Activated naive CD4-positive, alpha-beta T cell treated with anti-CD3 and anti-CD28 coated beads for 36 hours (primary cell): ENCODE measurements around the gene SASH1. TPM values are rescaled to one million over a fixed set of nuclear protein-coding genes. Genes with fewer than 3 reads are reported as not detected.

Experiments
- CTCF ChIA-PET: fragments of 350-600 bp; sonication (Branson Sonifier 250); formaldehyde crosslinking; loops from one replicate; lab custom pipeline; 2021; ENCODE audit warnings: antibody characterized with exemption; lab: Charles Lee
- DNase-seq: peaks from one replicate; pipeline ENCODE4 v3.0.0-alpha.2; 2020
- H3K27ac Mint-ChIP-seq: one replicate; pipeline ENCODE4 v1.8.0; 2021; ENCODE audit warnings: mild to moderate bottlenecking, mixed read lengths
- H3K27me3 Mint-ChIP-seq: one replicate; pipeline ENCODE4 v1.8.0; 2021; ENCODE audit warnings: low read depth, mixed read lengths
- H3K36me3 Mint-ChIP-seq: one replicate; pipeline ENCODE4 v1.8.0; 2021; ENCODE audit warnings: low read depth, mixed read lengths
- H3K4me1 Mint-ChIP-seq: one replicate; pipeline ENCODE4 v1.8.0; 2021; ENCODE audit warnings: low read depth, mixed read lengths
- H3K4me3 Mint-ChIP-seq: one replicate; pipeline ENCODE4 v1.8.0; 2021; ENCODE audit warnings: mild to moderate bottlenecking, moderate library complexity, mixed read lengths
- H3K9me3 Mint-ChIP-seq: one replicate; pipeline ENCODE4 v1.8.0; 2021; ENCODE audit warnings: mixed read lengths
- intact Hi-C: fragments of 100-400 bp; cut with micrococcal nuclease; formaldehyde crosslinking; loops from one replicate; pipeline ENCODE4 v1.15.1; 2023
- total RNA-seq, 2 experiments: library from RNA; stranded (reverse); gene quantifications; one replicate each; pipeline ENCODE4 v1.2.3, GENCODE V29; 2021

Gene SASH1
- total RNA-seq, 2 experiments from 2014 or later: not detected

DNA sequence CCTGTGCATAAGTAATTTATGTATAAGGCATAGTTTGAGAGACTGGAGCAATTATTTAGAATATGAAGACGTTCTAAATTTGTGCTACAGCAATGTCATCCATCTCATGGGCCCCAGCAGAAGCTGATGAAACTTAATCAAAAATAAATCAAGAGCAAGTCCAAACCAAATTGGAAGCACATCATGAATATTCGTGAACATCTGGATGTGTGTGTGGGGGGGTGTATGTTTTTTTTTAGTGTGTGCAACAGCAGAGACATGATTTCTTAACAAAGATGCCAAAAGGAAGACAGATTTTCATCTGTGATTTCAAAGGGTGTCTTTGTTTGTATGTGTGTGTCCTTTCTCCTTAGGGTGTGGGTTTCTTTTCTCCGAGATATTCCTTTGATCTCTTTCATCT lies 58.9 kb downstream of the SASH1 start:
- no peak overlapping the region for H3K4me3 Mint-ChIP-seq
- no peaks in the 10 kb centered on the region for H3K9me3 Mint-ChIP-seq
- H3K4me1 Mint-ChIP-seq: no peaks in the 10 kb centered on the region
- no peak overlapping the region for H3K27ac Mint-ChIP-seq
- intact Hi-C loops: no loop called here
- DNase-seq: no peak
- CTCF ChIA-PET: interaction anchor here (0.6 kb wide), 1 partner anchor 149 kb away, joined by 3 read pairs; no protein-coding TSS in a partner anchor
- peaks cover 3% of the 10 kb centered on the region for H3K27me3 Mint-ChIP-seq
- H3K36me3 Mint-ChIP-seq: no peaks in the 10 kb centered on the region

DNA sequence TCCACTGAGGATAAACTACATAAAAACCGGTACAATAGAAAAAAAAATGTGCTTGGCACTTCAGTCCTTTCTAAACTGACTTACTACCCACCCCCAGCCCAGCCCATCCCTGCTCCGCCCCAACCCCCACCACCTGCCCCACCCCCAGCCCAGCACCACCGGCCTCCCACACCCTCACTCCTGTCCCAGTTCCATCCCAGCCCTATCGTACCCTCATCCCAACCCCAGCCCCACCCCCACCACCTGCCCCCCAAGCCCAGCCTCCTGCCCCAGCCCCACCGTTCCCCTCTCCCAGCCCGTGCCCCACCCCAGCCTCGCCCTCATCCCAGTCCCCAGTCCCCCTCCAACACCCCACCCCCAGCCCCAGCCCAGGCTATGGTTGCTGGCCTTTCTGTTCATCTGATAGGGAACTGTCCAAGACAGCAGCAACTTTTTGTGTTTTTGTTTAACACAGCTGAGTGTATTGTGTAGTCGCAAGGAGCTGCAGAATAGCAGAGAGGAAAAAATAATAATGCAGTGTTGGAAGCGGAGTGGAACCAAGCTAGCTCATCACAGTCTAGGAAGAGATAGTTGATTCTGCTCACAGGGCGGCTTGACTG lies 61.9 kb downstream of the SASH1 start:
- Mint-ChIP-seq H3K4me1 (no peaks in the 10 kb centered on the region), H3K27me3 (peaks cover 3% of the 10 kb centered on the region), H3K4me3 (no peak overlapping the region), H3K9me3 (peaks cover 1% of the 10 kb centered on the region), H3K36me3 (no peaks in the 10 kb centered on the region), H3K27ac (no peak overlapping the region)
- intact Hi-C loops: no loop called here
- no peak for DNase-seq
- CTCF ChIA-PET: no interaction called here

DNA sequence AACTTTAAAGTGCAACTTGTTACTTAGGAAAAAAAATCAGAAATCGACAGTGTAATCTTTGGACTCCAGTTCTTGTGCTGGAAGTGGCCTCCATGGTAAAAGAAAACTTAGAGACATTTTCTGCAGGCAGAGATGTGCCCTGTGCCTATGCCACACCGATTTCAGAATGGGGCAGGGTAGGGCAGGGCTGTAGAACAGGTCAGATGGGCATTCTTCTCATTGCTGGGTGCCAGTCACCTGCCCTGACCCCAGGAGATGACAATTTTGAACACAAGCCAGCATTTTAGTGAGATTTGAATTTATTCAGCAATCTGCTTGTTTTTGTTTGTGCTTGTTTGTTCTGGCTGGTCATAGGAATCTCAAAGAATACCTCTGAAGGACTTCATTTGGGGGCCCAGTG lies 63.3 kb downstream of the SASH1 start:
- peaks cover 3% of the 10 kb centered on the region for H3K27me3 Mint-ChIP-seq
- H3K27ac Mint-ChIP-seq: no peak overlapping the region
- intact Hi-C loops: no loop called here
- H3K4me3 Mint-ChIP-seq: no peak overlapping the region
- CTCF ChIA-PET: no interaction called here
- H3K4me1 Mint-ChIP-seq: no peaks in the 10 kb centered on the region
- no peak for DNase-seq
- no peaks in the 10 kb centered on the region for H3K36me3 Mint-ChIP-seq
- H3K9me3 Mint-ChIP-seq: peaks cover 1% of the 10 kb centered on the region

DNA sequence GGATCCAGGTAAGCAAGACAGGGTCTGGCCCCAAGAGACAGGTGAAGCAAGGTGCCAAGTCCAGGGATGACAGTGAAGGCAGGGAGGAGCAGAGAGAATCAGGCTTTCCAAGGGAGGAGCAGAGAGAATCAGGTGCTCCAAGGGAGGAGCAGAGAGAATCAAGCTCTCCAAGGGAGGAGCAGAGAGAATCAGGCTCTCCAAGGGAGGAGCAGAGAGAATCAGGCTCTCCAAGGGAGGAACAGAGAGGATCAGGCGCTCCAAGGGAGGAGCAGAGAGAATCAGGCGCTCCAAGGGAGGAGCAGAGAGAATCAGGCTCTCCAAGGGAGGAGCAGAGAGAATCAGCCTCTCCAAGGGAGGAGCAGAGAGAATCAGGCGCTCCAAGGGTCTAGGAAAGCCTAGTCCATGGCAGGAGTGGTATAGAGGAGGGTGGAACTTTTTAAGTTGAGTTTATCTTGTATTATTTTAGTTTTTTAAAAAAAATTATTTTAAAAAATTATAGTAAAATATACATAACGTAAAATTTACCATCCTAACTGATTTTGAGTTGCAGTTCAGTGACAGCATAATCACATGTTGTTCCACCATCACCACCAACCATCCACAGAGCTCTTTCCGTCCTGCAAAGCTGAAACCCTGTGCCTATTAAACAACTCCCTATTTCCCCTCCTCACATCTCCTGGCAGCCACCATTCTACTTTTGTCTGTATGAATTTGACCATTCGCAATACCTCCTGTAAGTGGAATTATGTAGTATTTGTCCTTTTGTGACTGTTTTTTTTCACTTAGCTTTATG lies 64.1 kb downstream of the SASH1 start:
- peaks cover 1% of the 10 kb centered on the region for H3K9me3 Mint-ChIP-seq
- H3K4me1 Mint-ChIP-seq: no peaks in the 10 kb centered on the region
- intact Hi-C loops: no loop called here
- DNase-seq: no peak
- CTCF ChIA-PET: no interaction called here
- peaks cover 3% of the 10 kb centered on the region for H3K27me3 Mint-ChIP-seq
- H3K4me3 Mint-ChIP-seq: no peak overlapping the region
- H3K27ac Mint-ChIP-seq: no peak overlapping the region
- no peaks in the 10 kb centered on the region for H3K36me3 Mint-ChIP-seq

DNA sequence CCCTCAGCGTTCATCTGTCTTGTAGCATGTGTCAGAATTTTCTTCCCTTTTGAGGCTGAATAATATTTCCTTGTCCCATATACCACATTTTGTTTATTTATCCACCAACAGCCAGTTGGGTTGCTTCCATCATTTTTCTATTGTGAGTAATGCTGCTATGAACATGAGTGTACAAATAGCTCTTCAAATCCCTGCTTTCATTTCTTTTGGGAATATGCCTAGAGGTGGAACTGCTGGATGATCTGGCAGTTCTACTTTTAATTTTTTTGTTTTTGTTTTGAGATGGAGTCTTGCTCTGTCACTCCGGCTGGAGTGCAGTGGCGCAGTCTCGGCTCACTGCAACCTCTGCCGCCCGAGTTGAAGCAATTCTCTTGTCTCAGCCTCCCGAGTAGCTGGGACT lies 64.7 kb downstream of the SASH1 start:
- no peak overlapping the region for H3K27ac Mint-ChIP-seq

DNA sequence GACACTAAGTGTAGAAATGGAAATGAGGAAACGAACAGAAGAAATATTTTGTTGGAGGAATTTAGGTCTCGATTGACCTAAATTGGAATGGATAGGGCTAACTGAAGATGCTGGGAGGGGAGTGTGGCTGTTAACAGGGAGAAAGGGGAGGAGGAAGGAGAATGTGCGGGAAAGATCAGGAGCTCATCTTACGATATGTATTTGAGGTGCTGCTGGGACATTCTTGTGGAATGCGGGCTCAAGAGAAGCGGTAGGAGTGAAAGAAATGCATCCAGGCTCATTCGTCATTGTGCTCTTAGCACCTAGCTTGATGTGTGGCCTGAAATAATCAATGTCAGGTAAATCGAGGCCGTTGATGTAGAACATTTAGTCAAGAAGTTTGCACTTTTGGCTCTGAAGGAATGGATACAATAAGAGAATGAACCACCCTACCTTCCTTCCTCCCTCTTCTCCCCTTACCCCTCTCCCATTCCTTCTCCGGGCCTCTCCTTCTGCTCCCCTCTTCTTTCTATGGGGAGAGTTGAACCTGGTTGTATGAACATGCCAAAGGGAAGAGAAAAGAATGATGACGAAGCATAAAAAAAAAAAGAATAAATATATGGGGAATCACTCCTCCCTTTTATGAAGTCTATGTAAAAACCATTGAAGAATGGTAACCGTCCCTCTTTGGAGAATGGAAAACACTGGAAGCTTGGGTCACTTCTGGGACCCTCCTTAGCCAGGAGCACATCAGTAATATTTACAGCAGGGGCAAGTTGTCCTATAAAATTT lies 70.9 kb downstream of the SASH1 start:
- intact Hi-C loops: no loop called here
- DNase-seq: no peak
- Mint-ChIP-seq H3K4me3 (no peak overlapping the region), H3K4me1 (no peaks in the 10 kb centered on the region), H3K9me3 (peaks cover under 1% of the 10 kb centered on the region), H3K27me3 (peaks cover 2% of the 10 kb centered on the region), H3K27ac (no peak overlapping the region), H3K36me3 (no peaks in the 10 kb centered on the region)
- CTCF ChIA-PET: no interaction called here

More for the DNA sequence above, 64.7 kb downstream of the SASH1 start:
- intact Hi-C loops: no loop called here
- no peaks in the 10 kb centered on the region for H3K4me1 Mint-ChIP-seq
- no peak overlapping the region for H3K4me3 Mint-ChIP-seq
- H3K27me3 Mint-ChIP-seq: peaks cover 3% of the 10 kb centered on the region
- no peak for DNase-seq
- peaks cover 1% of the 10 kb centered on the region for H3K9me3 Mint-ChIP-seq
- H3K36me3 Mint-ChIP-seq: no peaks in the 10 kb centered on the region
- CTCF ChIA-PET: no interaction called here

DNA sequence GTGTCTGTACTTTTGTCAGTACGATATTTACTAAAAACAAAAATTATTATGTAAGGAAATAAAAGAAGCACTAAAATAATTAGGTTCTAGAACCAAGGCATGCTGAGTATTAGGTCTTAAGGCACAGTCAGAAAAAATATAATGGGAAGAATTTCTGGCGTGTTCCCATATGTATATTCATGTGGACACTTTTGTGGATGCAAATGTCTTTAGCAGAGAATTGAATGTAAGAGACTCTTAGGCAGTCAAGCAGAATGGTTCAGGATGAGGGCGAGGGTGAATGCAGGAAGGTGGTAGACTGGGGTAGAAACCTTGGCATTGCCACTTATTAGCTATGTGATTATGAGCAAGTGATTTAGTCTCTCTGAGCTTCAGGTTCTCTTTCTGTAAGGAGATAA lies 71.5 kb downstream of the SASH1 start:
- H3K9me3 Mint-ChIP-seq: no peaks in the 10 kb centered on the region
- H3K36me3 Mint-ChIP-seq: no peaks in the 10 kb centered on the region
- no peak overlapping the region for H3K27ac Mint-ChIP-seq
- H3K4me1 Mint-ChIP-seq: no peaks in the 10 kb centered on the region
- intact Hi-C loops: no loop called here
- H3K27me3 Mint-ChIP-seq: peaks cover 6% of the 10 kb centered on the region
- CTCF ChIA-PET: no interaction called here
- no peak for DNase-seq
- H3K4me3 Mint-ChIP-seq: no peak overlapping the region

DNA sequence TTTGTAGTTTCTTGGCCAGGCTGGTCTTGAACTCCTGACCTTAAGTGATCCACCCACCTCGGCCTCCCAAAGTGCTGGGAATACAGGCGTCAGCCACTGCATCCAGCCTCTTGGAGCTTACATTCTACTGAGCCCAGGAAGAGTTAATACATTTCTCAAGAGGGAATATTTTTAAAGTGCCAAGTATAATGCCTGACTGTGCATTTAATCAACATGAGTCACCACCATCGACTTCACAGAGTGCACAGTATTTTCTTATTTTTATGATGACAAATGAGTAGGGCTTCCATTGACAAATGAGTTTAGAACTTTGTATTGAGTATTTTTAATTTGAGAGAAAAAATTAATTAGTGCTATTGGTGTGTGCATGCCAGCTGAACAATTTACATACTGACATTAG lies 72.2 kb downstream of the SASH1 start:
- intact Hi-C loops: no loop called here
- no peak overlapping the region for H3K4me3 Mint-ChIP-seq
- CTCF ChIA-PET: interaction anchor here (0.6 kb wide), 1 partner anchor 17 kb away, joined by 5 read pairs; no protein-coding TSS in a partner anchor

DNA sequence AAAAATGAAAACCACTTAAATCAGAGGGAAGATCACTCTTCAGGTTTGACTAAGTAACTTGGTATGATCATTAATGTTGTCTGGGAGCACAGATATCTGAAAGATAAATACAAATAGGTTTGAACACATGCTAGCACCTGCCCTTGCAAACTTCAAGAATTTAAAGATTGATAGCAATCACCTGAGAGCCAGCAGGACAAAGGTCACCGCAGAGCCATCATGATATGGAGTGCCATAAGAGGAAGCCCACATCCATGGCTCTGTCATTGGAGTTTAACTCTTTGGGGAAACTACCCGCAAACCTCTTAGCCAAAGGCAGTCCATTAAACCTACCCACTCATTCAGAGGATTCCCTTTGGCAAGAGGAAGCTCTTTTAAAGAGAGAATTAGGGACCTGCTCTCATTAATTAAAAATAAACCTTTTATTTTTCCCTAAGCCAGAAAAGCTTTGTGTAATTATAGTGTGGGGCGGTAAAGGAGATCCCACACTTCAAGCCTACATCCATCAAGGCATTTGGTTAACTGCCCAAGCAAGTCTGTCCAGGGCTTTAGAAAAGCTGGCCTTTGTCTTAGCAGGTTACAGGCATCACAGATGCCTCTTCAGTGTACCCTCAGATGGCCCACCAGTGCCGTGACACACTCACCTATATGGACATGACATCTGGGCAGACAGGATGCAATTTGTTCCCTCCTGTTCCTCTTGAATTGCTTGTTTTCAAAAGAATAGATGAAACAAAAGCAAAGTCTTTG lies 73.0 kb downstream of the SASH1 start:
- H3K27me3 Mint-ChIP-seq: peaks cover 10% of the 10 kb centered on the region
- intact Hi-C loops: no loop called here
- H3K9me3 Mint-ChIP-seq: no peaks in the 10 kb centered on the region
- CTCF ChIA-PET: no interaction called here
- H3K27ac Mint-ChIP-seq: no peak overlapping the region
- H3K4me1 Mint-ChIP-seq: no peaks in the 10 kb centered on the region
- H3K36me3 Mint-ChIP-seq: no peaks in the 10 kb centered on the region
- DNase-seq: no peak
- no peak overlapping the region for H3K4me3 Mint-ChIP-seq

More for the DNA sequence above, 72.2 kb downstream of the SASH1 start:
- Mint-ChIP-seq H3K27ac (no peak overlapping the region), H3K27me3 (peaks cover 6% of the 10 kb centered on the region), H3K9me3 (no peaks in the 10 kb centered on the region), H3K4me1 (no peaks in the 10 kb centered on the region), H3K36me3 (no peaks in the 10 kb centered on the region)
- DNase-seq: no peak

DNA sequence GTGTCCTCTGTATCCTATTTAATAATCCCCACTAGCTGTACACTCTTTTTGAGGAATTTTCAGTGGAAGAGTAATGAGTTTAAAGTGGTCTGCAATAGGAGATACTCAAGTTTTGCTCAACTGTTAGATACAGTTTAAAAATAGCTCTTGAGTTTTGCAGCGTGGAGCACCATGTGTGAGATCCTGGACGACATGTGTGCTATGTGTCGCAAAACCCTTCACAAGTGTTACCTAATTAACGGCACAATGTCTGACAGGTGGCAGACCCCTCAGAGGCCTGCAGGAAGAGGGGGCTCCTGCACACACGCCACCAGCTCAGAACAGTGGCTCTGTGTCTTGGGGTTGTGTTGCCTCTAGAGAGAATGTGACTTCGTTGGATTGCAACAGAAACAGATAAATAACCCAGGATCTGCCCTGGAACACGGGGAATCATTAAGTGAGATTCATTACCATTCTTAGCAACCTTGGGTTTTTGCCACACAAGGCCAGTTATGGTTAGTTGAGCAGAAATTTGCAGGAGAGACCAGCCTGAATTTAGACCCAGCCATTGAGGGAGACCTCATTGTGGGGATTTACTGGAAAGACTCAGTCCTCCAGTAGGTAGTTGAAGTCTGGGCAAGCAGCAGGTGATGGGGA lies 73.8 kb downstream of the SASH1 start:
- intact Hi-C loops: no loop called here
- Mint-ChIP-seq H3K36me3 (no peaks in the 10 kb centered on the region), H3K4me3 (no peak overlapping the region), H3K4me1 (no peaks in the 10 kb centered on the region), H3K9me3 (no peaks in the 10 kb centered on the region), H3K27me3 (peaks cover 10% of the 10 kb centered on the region), H3K27ac (no peak overlapping the region)
- CTCF ChIA-PET: interaction anchor here (1.2 kb wide), 1 partner anchor 21 kb away, joined by 3 read pairs; no protein-coding TSS in a partner anchor
- DNase-seq: no peak

DNA sequence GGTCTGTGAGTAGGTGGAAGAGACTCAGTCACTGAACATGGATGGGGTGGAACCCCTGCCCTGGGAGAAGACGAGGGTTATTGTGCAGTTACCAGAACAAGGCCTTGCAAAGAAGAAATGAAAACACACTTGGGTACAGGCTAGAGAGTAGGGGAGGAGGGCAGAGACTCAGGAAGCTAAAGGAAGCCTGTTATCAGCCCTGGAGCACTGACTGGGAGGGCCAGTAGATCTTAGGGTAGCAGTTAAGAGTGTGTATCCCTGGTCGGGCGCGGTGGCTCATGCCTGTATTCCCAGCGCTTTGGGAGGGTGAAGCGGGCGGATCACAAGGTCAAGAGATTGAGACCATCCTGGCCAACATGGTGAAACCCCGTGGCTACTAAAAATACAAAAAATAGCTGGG lies 74.4 kb downstream of the SASH1 start:
- intact Hi-C loops: no loop called here
- no peak for DNase-seq
- Mint-ChIP-seq H3K27ac (no peak overlapping the region), H3K9me3 (no peaks in the 10 kb centered on the region), H3K4me3 (no peak overlapping the region), H3K27me3 (peaks cover 10% of the 10 kb centered on the region), H3K36me3 (no peaks in the 10 kb centered on the region), H3K4me1 (no peaks in the 10 kb centered on the region)
- CTCF ChIA-PET: interaction anchor here (1.2 kb wide), 1 partner anchor 21 kb away, joined by 3 read pairs; no protein-coding TSS in a partner anchor
